Middle frontal gyrus (tissue), 1 donor: ENCODE data around the gene CHM.

ENCODE experiments used
- DNase-seq: peaks from one replicate; pipeline ENCODE4 v3.0.0-alpha.2; 2015; ENCODE audit warnings: low spot score; ENCODE audit errors: extremely low spot score

CHM gene

DNA sequence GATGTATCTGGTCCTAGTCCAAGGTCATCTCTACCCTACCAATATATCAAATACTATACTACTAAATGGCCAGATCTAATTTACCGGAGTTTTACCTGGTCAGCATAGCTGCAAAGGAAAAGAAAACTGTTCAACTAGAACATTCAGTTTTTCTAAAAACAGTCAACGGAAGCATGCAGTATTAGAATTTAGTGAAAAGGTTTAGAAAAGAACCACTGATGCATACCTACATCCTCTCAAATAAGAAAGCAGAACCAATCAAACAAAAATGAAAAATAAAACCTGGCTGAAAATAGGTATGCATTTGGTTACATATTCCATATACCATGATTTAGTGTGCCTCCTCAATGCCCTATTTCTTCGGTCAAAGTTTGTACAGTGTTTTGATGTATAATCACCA, 140.0 kb downstream of the CHM start:
- DNase-seq: no peak

DNA sequence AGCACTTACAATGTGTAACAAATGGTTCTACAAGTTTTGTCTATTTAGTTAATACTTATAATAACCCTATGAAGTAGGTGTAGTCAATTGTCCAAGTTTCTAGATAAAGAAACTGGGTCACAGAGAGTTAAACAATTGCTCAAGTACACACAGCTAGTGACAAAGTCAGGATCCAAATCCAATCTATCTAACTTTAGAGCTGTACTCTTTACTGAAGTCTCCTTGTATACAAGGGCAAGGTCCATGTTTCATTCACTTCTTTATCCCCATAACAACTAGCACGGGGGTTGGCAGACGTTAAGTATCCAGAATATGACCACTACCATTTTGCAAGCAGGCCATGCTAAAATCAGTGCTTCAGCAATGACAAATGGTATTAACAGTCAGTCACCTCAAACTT, 141.0 kb downstream of the CHM start:
- DNase-seq: no peak

DNA sequence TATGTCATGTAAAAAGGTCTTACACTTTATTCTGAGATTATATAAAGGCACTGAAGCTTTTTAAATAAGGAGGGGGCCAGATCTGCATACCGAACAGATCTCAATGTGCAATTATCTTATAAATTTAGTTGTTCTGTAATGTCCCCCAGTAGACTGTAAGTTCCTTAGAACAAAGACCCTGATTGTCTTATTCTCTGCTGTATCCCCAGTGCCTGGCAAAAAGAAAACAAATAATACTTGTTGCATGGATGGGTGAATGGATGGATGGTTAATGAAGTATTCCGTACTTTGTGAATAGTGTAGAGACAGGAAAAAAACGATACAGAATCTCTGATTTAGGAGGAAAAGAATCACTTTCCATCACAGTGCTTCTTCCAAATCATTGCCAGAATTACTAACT, 141.5 kb downstream of the CHM start:
- DNase-seq: no peak

DNA sequence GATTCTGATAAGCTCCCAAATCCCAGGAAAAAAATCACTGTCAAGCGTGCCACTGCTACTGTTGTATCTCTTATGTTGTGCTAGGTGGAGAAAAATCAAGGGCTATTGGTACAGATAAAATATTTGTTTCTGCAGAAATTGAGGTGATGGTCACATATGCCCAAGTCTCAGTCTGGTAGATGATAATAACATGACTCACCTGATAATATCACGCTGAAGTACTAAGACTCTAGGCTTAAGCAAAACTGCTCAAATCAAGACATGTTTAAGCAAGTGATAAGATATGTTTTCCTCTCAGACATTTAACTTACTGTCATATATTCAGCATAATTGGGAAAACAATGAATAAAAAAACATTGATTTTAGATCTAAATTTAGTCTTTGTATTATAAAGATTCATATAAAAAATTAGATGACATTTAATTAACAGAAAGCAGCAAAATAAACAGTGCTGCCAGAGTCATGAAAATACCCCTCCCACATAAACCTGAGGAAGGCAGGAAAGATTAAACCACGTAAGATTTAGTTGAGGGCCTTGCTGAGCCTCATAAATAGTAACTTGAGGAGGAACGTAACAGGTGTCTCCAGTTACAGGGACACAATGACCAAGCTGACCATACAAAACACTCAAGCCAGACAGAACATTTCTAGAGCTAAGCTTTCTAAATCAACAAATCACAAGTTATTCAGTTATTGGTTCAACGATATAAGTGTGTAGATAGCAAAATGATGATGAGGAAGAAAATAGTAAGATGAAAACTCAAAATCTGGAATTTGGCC, 143.5 kb downstream of the CHM start:
- no peak for DNase-seq

DNA sequence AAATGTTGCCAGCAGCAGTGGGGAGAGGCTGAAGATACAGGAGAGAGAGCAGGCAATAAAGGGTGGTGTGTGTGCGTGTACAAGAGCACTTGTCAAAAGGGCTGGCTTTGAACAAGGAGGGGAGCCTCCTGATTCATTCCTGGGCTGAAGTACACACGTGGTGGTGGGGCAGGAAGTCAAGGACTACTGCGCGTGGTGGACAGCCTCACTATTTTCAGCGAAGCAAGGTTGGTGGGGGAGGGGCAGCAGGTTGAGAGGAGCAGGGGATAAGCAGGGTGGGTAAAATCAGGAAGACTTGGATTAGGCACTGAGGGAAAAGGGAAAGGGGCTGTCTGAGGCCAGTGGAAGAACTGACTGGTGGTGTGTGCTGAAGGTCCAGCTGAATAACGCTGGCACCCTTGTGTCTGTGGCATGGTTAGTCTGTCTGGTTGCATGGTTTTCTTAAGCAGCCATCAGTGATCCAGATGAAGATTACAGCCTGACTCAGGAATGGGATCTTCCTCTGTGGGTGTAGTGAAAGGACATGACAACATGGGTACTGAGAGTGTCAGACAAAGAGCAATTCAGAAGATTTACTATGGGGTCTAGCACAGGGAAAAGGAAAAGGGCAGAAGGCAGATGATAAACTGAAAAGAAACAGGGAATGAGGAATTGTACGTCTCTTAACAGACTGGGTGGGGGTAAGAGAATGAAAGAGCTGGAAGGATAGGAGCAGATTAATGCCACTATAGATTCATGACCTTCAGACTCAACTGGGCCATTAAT, 149.8 kb downstream of the CHM start:
- no peak for DNase-seq

DNA sequence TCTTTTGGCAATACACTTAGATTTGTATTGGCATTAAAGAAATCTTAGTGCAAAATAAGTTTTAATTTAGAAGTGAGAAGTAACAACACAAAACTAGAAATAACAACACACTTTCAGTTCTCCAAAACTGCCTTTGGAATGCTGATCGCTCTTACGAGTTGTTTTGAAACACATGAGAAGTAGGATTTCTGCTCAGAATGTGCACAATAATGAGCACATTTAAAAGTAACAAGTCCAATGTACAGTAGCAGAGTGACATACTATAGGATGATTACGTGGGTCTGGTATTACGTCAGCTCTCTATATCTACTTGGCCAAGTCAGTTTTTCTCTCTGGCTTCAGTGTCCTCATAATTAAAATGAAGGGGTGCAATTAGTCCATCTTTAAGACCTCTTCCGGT, 164.8 kb downstream of the CHM start:
- DNase-seq: no peak

DNA sequence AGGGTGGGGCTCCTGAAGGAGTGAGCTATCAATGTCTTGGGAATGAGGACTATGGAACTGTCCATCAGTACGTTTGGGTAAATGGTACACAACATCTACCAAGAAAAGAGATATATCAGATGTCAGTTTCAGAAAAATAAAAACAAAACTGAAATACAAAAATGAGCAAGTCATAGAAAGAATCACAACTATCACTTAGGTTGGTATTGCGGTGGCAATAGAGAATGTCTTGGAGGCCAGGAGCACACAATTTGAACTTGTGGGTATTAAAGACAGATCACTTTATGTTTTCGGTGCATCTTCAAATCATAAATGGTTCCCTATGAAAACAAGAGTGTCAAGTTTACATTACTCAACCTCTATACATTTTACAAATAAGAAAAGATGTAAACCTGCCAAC, 176.8 kb downstream of the CHM start:
- DNase-seq: no peak

DNA sequence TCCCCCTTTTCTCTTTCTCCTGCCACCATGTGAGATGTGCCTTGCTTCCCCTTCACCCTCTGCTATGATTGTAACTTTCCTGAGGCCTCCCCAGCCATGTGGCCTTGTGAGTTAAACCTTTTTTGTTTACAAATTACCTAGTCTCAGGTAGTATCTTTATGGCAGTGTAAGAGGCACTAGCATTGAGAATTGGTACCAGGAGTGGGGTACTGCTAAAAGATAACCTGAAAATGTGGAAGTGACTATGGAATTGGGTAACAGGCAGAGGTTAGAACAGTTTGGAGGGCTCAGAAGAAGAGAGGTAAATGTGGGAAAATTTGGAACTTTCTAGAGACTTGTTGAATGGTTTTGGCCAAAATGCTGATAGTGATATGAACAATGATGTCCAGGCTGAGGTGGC, 182.0 kb downstream of the CHM start:
- no peak for DNase-seq

DNA sequence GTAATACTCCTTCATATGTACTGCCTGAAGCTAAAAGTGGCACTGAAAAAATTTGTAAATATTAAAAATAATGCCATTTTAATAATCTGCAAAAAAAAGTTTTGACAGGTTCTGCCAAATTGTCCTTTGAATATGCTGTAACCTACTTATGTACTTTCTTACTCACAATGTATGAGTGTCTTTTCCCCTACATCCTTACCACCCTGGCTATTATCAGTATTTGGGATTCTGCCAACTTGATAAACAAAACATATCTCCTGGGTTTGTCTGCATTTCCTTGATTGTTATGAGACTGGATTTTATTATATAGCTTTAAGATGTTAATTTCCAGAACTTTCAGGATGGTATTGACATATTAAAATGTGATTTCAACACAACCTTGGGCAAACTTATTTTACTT, 187.9 kb downstream of the CHM start:
- DNase-seq: no peak

DNA sequence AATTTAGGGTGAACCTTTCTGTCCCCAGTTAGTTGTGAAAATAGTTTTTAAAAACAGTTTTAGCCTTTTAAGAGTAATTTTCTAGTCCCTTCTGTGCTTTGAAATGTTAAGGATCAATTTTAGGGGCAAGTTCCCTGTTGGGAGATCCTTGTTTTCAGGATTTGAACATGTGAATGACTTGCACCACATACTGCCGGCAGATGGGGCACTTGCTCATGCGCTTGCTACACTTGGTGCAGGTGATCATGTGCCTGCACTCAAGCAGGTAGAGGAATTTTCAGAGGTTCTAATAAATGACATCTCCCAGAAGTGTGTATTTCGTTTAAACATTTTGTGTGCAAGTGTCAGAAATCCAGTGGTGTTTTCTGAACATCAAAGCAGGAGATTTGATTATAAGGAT, 195.9 kb downstream of the CHM start:
- DNase-seq: no peak

DNA sequence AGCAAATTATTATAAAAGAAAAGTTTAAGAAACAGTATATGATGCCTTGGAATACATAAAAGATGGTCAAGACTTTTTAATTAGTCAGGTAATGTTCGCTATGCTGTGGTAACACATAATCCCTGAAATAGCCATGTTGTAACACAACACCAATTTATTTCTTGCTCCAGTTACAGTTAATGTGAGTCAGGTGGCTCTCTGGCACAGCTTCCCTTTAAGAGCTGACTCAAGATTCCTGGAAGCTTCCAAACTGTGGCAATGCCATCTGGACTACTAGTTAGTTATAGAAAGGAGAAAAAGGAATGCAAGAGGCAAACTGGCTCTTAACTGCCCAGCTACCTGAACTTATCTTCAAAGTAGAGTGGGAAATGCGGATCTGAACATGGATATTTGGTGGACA, 210.5 kb downstream of the CHM start:
- no peak for DNase-seq

DNA sequence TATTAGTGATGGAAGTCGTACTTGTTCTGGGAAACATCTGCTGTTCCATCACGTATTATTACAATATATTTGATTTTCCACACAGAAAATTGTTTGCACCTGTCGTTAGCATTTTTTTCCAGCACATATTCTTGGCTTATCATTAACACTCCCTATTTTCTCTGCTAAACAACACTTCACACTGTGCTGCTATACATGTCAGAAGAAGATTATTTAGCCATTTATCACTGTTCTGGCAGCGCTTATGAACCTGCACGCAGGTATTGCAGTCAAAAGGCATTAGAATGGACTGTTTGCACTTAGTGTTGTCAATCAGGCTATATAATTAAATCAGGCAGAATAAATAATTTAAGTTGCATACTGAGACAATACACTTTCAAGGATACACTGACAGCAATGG, 218.6 kb downstream of the CHM start:
- DNase-seq: no peak

DNA sequence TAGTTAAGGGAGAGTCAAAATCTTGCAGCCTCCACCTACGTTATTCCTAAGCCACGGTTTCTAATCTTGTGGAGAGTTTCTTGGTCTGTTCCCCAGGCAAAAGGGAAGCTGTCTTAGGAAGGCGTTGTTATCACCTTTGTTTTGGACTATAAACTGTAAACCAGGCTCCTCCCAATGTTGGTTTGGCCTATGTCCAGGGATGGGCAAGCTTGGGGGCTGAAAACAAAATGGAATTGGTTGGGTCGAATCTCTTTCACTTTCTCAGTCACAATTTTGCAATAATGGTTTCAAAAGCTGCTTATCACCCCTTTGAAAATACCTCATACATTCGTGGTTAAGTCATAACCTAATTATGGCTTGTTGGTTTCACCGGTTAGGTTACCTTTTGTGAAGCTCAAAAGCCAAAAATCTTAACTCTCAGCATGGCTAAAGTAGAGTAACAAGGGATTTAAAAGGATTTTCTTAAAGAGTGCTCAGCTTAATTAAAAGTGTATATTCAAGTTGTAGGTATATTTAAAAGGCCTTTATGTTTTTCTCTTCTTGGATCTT, 232.1 kb downstream of the CHM start:
- no peak for DNase-seq
